ENCODE results near the gene GPR68.

Gene GPR68

DNA sequence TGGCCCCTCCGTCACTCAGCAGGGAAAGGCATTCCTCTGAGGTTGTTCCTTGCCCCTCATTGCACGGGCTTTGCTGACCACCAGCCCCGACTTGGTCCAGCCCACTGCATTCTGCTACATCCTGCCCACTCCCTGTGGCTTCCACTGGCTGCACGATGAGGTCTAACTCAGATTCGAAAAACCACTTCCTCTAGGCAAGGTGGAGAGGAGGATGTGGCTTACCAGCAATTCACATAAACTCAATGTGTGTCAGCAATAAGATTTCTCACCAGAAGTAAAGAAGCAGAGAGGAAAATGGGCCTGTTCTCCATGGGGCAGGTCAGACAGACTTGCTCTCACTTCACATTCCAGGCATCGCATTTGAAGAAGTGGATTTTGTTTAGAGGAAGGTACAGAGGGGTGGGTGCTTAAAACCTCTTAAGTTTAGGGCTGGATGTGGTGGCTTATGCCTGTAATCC, 14.7 kb downstream of the GPR68 start:
- peaks cover 10% of the 10 kb centered on the region for H4K20me1 ChIP-seq (ENCODE audit: insufficient read depth, low read length, poor library complexity, severe bottlenecking)

DNA sequence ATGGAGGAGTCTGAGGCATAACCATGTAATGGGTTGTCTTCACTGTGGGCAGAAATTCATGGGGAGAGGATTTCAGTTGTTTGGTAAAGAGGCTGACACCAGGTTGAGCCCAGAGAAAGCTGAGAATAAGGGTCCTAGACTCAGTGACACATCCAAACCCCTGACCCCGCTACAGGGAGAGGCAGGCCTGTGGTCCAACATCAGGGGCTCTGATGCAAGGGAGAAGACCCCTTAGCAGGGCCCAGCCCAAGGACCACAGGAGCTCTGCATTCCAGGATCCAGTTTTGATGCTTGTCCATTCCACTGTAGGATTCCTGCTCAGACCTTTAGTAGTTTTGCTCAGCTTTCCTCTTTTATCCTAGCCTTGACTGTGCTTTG, 15.5 kb downstream of the GPR68 start:
- H3K9me3 ChIP-seq (ENCODE audit: insufficient read depth, low read depth, low read length) = no peaks in the 10 kb centered on the region
- H3F3A ChIP-seq (ENCODE audit: low read depth) = no peaks in the 10 kb centered on the region
- no peaks in the 10 kb centered on the region for H3K79me2 ChIP-seq (ENCODE audit: insufficient read depth, low read length)
- H3K4me1 ChIP-seq (ENCODE audit: insufficient read depth, low read length, poor library complexity, severe bottlenecking) = peaks cover 51% of the 10 kb centered on the region
- H3K4me3 ChIP-seq (ENCODE audit: low read length, poor library complexity, severe bottlenecking) = peak overlapping the region; percentile 29
- TF ChIP-seq, protein P1, sequence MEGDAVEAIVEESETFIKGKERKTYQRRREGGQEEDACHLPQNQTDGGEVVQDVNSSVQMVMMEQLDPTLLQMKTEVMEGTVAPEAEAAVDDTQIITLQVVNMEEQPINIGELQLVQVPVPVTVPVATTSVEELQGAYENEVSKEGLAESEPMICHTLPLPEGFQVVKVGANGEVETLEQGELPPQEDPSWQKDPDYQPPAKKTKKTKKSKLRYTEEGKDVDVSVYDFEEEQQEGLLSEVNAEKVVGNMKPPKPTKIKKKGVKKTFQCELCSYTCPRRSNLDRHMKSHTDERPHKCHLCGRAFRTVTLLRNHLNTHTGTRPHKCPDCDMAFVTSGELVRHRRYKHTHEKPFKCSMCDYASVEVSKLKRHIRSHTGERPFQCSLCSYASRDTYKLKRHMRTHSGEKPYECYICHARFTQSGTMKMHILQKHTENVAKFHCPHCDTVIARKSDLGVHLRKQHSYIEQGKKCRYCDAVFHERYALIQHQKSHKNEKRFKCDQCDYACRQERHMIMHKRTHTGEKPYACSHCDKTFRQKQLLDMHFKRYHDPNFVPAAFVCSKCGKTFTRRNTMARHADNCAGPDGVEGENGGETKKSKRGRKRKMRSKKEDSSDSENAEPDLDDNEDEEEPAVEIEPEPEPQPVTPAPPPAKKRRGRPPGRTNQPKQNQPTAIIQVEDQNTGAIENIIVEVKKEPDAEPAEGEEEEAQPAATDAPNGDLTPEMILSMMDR (conservative IDR thresholded peaks at IDR 0.05; ENCODE audit: low read length) = no peak
- no peak for TF ChIP-seq EZH2phosphoT487 (IDR thresholded peaks at IDR 0.05; ENCODE audit: borderline replicate concordance)
- no peak overlapping the region for H3K9ac ChIP-seq (ENCODE audit: low read depth, low read length, poor library complexity, severe bottlenecking)
- peak overlapping the region; percentile 65 for H3K4me2 ChIP-seq (ENCODE audit: low read depth, low read length, poor library complexity, severe bottlenecking)
- H3K36me3 ChIP-seq (ENCODE audit: insufficient read depth, low read length) = no peaks in the 10 kb centered on the region; the same call in 1 of the 2 replicates
- peaks cover 10% of the 10 kb centered on the region for H4K20me1 ChIP-seq (ENCODE audit: insufficient read depth, low read length, poor library complexity, severe bottlenecking)
- H2AFZ ChIP-seq (ENCODE audit: low read length) = no peak overlapping the region
- H3K27me3 ChIP-seq (ENCODE audit: insufficient read depth, low read length, poor library complexity, severe bottlenecking) = peaks cover 12% of the 10 kb centered on the region
- no peaks in the 10 kb centered on the region for H3K9me2 ChIP-seq (replicated peaks; ENCODE audit: low read depth, low read length)

More for the DNA sequence above, 14.7 kb downstream of the GPR68 start:
- Histone ChIP-seq H3K9me3 (ENCODE audit: insufficient read depth, low read depth, low read length) (no peaks in the 10 kb centered on the region), H3K36me3 (ENCODE audit: insufficient read depth, low read length) (no peaks in the 10 kb centered on the region; the same call in 1 of the 2 replicates), H3K27me3 (ENCODE audit: insufficient read depth, low read length, poor library complexity, severe bottlenecking) (peaks cover 12% of the 10 kb centered on the region), H3K79me2 (ENCODE audit: insufficient read depth, low read length) (no peaks in the 10 kb centered on the region), H3K9me2 (replicated peaks; ENCODE audit: low read depth, low read length) (no peaks in the 10 kb centered on the region), H3K4me1 (ENCODE audit: insufficient read depth, low read length, poor library complexity, severe bottlenecking) (peaks cover 50% of the 10 kb centered on the region), H3K4me3 (ENCODE audit: low read length, poor library complexity, severe bottlenecking) (peak overlapping the region; percentile 29), H2AFZ (ENCODE audit: low read length) (no peak overlapping the region), H3K4me2 (ENCODE audit: low read depth, low read length, poor library complexity, severe bottlenecking) (peak overlapping the region; percentile 65), H3F3A (ENCODE audit: low read depth) (no peaks in the 10 kb centered on the region), H3K9ac (ENCODE audit: low read depth, low read length, poor library complexity, severe bottlenecking) (no peak overlapping the region)
- TF ChIP-seq, protein P1 (conservative IDR thresholded peaks at IDR 0.05; ENCODE audit: low read length) = no peak
- peak; percentile 63; the same call in 1 of the 2 replicates for TF ChIP-seq EZH2phosphoT487 (IDR thresholded peaks at IDR 0.05; ENCODE audit: borderline replicate concordance)

DNA sequence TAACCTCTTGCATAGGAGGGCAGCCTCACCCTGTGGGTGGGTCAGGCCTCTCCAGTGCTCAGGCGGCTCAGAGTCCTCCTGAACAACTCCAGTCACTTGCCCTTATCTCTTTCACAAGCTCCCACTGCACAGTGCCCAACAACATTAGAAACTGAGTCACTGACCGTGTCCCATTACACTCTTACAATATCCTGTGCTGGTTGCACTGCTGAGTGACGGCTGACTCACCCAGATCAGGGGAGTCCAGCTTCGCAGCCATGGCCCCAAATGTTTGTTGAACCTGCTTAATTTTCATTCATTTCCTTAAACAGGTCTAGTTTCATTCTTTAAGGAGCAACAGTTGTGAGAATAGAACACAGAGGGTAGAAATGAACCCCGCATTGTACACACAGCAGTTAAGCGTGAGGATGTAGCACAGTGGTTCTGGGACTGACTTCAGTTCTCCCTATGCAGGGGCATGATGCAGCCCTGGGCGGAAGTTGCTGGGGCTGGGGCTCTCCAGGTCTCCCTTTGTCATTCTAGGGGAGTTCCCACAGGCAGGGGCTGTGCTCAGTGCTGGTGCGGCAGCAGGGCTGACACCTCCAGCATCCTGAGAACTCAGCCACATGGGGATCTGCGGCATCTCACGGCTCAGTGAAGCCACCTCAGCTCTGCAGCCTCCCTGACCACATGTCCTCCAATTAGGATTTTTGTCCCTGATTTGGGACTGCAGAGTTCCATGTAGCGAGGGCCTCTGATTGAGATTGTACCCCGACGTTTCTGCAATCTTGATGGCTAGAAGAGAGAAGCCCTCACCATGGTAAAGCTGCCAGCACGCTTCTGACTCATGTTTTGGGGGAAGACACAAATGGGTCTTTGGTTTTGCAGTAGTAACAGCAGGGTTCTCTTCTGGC, 16.1 kb downstream of the GPR68 start:
- Histone ChIP-seq H3K4me2 (ENCODE audit: low read depth, low read length, poor library complexity, severe bottlenecking) (no peak overlapping the region), H3K9me2 (replicated peaks; ENCODE audit: low read depth, low read length) (no peaks in the 10 kb centered on the region), H2AFZ (ENCODE audit: low read length) (no peak overlapping the region), H3K9me3 (ENCODE audit: insufficient read depth, low read depth, low read length) (no peaks in the 10 kb centered on the region), H3K9ac (ENCODE audit: low read depth, low read length, poor library complexity, severe bottlenecking) (no peak overlapping the region), H3K36me3 (ENCODE audit: insufficient read depth, low read length) (no peaks in the 10 kb centered on the region; the same call in 1 of the 2 replicates), H3K4me3 (ENCODE audit: low read length, poor library complexity, severe bottlenecking) (no peak overlapping the region), H3K79me2 (ENCODE audit: insufficient read depth, low read length) (no peaks in the 10 kb centered on the region), H3K4me1 (ENCODE audit: insufficient read depth, low read length, poor library complexity, severe bottlenecking) (peaks cover 53% of the 10 kb centered on the region), H3K27me3 (ENCODE audit: insufficient read depth, low read length, poor library complexity, severe bottlenecking) (peaks cover 12% of the 10 kb centered on the region), H3F3A (ENCODE audit: low read depth) (no peaks in the 10 kb centered on the region), H4K20me1 (ENCODE audit: insufficient read depth, low read length, poor library complexity, severe bottlenecking) (peaks cover 10% of the 10 kb centered on the region)
- TF ChIP-seq EZH2phosphoT487 (IDR thresholded peaks at IDR 0.05; ENCODE audit: borderline replicate concordance) = no peak
- TF ChIP-seq, protein P1 (conservative IDR thresholded peaks at IDR 0.05; ENCODE audit: low read length) = no peak
